Gastrocnemius medialis (tissue), 4 donors: ENCODE measurements around the gene AHCYL1. TPM values are rescaled to one million over a fixed set of nuclear protein-coding genes. Genes with fewer than 3 reads are reported as not detected.
A peak's percentile ranks its signal among the peaks of the same experiment; 100 is the strongest.

Source experiments
- ATAC-seq, 2 donors: fragments of 150-250 bp; one replicate each; pipeline ENCODE4 v1.9.1; 2016
- DNase-seq, 2 donors: peaks; one replicate each; pipeline ENCODE4 v3.0.0-alpha.2; 2019
- H3K27ac ChIP-seq, 4 donors: fragments of 200-600 bp; sonication (generic); 1 replicate in 1 of 4; 2 replicates in 3 of 4; pipeline ENCODE4 v1.5.1; 2016 to 2018; ENCODE audit warnings: mild to moderate bottlenecking in 2 of 4, moderate library complexity in 1 of 4
- H3K27me3 ChIP-seq, 3 donors: fragments of 200-600 bp; sonication (generic) in 2 of 3; 1 replicate in 1 of 3; 2 replicates in 2 of 3; pipeline versions ENCODE4 v1.5.1 to v1.6.0; 2016 to 2019; ENCODE audit warnings: mild to moderate bottlenecking in 1 of 3, moderate library complexity in 1 of 3
- H3K36me3 ChIP-seq, 2 donors: fragments of 200-600 bp; sonication (generic) in 1 of 2; one replicate each; pipeline ENCODE4 v1.5.1; 2017 to 2018
- H3K4me1 ChIP-seq, 2 donors: fragments of 200-600 bp; sonication (generic) in 1 of 2; one replicate each; pipeline ENCODE4 v1.5.1; 2016 to 2017; ENCODE audit warnings: mild to moderate bottlenecking in 2 of 2
- H3K4me3 ChIP-seq, 4 donors: fragments of 200-600 bp; sonication (generic) in 3 of 4; 1 replicate in 1 of 4; 2 replicates in 3 of 4; pipeline ENCODE4 v1.5.1; 2016 to 2019; ENCODE audit warnings: mild to moderate bottlenecking in 2 of 4
- H3K9me3 ChIP-seq, 3 donors: fragments of 200-600 bp; sonication (generic) in 2 of 3; 1 replicate in 1 of 3; 2 replicates in 2 of 3; pipeline ENCODE4 v1.5.1; 2016 to 2019
- CTCF ChIP-seq, 5 experiments: fragments of 450-650 bp in 3 of 5; fragments of 200-600 bp in 2 of 5; sonication (generic) in 2 of 5; IDR thresholded peaks in 4 of 5; conservative IDR thresholded peaks in 1 of 5; 1 replicate in 4 of 5; 2 replicates in 1 of 5; pipeline ENCODE4 v1.5.1; 2016 to 2019; ENCODE audit warnings: antibody characterized with exemption in 5 of 5, mild to moderate bottlenecking in 3 of 5, moderate library complexity in 3 of 5
- POLR2A ChIP-seq, 2 donors: fragments of 450-650 bp; IDR thresholded peaks; one replicate each; pipeline ENCODE4 v1.6.1; 2017; ENCODE audit warnings: antibody characterized with exemption in 2 of 2, mild to moderate bottlenecking in 2 of 2, moderate library complexity in 2 of 2
- in situ Hi-C, 4 donors: fragments of 200-750 bp; cut with MboI; loops; one replicate each; pipeline versions ENCODE4 v1.15.0 to v1.8.0; 2017; ENCODE audit warnings: low sequenced_read_pairs in 4 of 4
- intact Hi-C: fragments of 100-400 bp; cut with DNase I; formaldehyde crosslinking; loops from one replicate; pipeline ENCODE4 v1.15.1; 2023; ENCODE audit warnings: low total_unique reads
- total RNA-seq, 4 donors: library from RNA; depleted of rRNA; stranded (reverse); fragments of >200 nt; gene quantifications; one replicate each; pipeline versions ENCODE4 v1.1.0 to v1.2.3, GENCODE V29; 2016

The AHCYL1 gene
- total RNA-seq, 4 donors from 2014 or later, result 42.3 to 109 (median 69.6) TPM

DNA sequence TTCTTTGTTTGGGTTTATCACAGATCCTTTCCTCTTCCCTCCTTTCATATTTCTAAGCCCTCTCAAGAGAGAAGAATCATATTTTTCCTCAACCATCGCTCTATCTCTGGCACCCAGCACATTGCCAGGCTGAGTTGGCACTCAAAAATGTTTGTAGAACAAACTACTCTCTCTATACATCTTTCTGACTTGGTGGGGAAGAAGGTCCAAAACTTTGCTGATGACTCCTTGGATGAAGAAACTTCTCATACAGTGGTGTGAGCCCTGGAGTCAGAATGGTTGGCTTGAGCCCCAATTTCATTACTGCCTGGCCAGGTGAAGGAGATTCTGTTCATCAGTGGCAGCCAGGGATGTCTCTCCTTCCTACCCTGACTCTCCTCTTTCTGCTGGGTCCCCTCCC lies 74.0 kb downstream of the AHCYL1 start:
- H3K9me3 ChIP-seq, result no peaks in the 10 kb centered on the region
- no peak for TF ChIP-seq CTCF (IDR thresholded peaks at IDR 0.05 in 4 of 5, conservative IDR thresholded peaks at IDR 0.05 in 1 of 5)
- TF ChIP-seq POLR2A (IDR thresholded peaks at IDR 0.05), result no peak
- H3K4me1 ChIP-seq, result peaks cover 0 to 4% of the 10 kb centered on the region in 2 donors
- no peak overlapping the region for H3K4me3 ChIP-seq
- no peaks in the 10 kb centered on the region for H3K27me3 ChIP-seq
- no peak for ATAC-seq
- no peak for DNase-seq
- peaks cover 0 to 37% of the 10 kb centered on the region in 2 donors for H3K36me3 ChIP-seq
- intact Hi-C loops, result no loop called here
- H3K27ac ChIP-seq, result no peak overlapping the region
- in situ Hi-C loops, result loop anchor here in 2 of 4 donors (10.0 kb wide), 1 partner anchor 46 kb away; no protein-coding TSS in a partner anchor

DNA sequence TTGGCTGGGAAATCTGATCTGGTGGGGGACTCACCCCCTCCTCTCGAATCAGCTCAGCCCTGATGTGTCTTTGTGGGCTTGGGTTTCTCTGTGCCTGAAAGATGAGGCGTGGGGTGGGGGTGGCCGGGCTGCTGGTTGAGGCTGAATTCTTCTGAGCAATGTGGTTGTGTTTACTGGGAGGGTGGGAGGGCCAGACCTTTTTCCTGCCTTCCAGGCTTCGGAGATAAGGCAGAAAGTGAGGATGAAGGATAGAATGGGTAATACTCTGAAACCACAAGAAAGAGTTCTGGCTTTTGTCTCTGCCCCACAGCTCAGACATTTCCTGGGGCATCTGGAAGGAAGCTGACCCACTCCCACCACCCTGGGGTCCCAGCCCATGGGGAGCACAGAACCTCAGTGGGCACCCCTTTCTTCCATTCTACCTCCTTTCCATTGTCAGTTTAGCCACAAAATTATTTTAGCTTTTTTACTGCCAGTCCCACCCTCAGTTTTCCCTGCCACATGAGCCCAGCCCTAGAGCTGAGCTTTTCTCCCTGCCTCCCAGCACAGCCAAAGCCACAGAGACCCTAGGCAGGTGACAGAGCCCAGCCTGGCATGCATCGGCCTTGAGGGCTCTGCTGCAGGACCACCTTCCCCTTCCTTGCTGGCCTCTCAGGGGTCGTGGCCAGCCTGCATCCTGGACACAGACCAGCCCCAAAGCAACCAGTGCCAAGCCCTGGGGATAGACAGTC lies 74.7 kb downstream of the AHCYL1 start:
- Histone ChIP-seq H3K27ac (no peak overlapping the region), H3K36me3 (peaks cover 0 to 30% of the 10 kb centered on the region in 2 donors), H3K9me3 (no peaks in the 10 kb centered on the region), H3K4me1 (peaks cover 0 to under 1% of the 10 kb centered on the region in 2 donors), H3K4me3 (no peak overlapping the region), H3K27me3 (no peaks in the 10 kb centered on the region)
- in situ Hi-C loops, result loop anchor here in 2 of 4 donors (10.0 kb wide), 1 partner anchor 46 kb away; no protein-coding TSS in a partner anchor
- ATAC-seq (no peak), DNase-seq (no peak)
- TF ChIP-seq POLR2A (IDR thresholded peaks at IDR 0.05), result no peak
- no peak for TF ChIP-seq CTCF (IDR thresholded peaks at IDR 0.05 in 4 of 5, conservative IDR thresholded peaks at IDR 0.05 in 1 of 5)
- intact Hi-C loops, result no loop called here

DNA sequence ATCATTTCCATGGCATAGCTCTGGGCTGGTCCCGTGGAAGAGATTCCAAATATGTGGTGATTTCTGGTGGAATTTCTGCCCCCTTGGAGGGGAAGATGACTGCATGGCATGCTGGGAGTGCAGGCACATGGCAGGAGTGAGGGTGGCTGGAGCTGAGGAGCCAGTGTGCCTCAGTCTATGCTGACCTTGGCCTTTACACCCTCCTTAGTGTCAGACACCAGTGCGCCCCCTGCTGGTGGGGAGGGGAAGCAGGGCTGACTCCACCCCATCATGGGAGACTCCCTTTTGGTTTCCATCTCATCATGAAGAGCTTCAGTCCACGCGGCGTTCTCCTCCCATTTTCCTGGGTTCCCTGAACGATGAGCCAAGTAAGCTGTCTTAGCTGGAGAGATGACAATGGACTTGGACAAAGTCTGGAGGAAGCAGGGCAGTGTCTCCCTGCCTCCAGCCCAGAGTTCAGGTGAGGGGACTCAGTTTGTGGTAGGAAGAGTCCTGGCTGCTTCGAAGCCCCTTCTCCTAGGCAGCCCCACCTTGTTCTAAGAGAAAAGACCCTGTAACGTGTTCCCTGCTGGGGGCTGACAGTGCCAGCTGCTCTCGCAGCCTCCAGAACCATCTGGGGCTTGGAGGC lies 75.6 kb downstream of the AHCYL1 start:
- no peak overlapping the region for H3K4me3 ChIP-seq
- TF ChIP-seq CTCF (IDR thresholded peaks at IDR 0.05 in 4 of 5, conservative IDR thresholded peaks at IDR 0.05 in 1 of 5) (peak; percentile 18 to 72 (median 50)), POLR2A (IDR thresholded peaks at IDR 0.05) (no peak)
- in situ Hi-C loops, result no loop called here
- H3K4me1 ChIP-seq, result no peaks in the 10 kb centered on the region
- H3K27ac ChIP-seq, result no peak overlapping the region
- intact Hi-C loops, result no loop called here
- H3K36me3 ChIP-seq, result peaks cover 0 to 21% of the 10 kb centered on the region in 2 donors
- ATAC-seq (no peak), DNase-seq (peak in 1 of 2 donors; percentile 25)
- no peaks in the 10 kb centered on the region for H3K27me3 ChIP-seq
- H3K9me3 ChIP-seq, result no peaks in the 10 kb centered on the region

GRCh38 chr1:110060662-110061060 lies 76.1 kb downstream of the AHCYL1 start:
- intact Hi-C loops (no loop called here), in situ Hi-C loops (no loop called here)
- no peaks in the 10 kb centered on the region for H3K9me3 ChIP-seq
- H3K4me1 ChIP-seq, result no peaks in the 10 kb centered on the region
- no peak for TF ChIP-seq POLR2A (IDR thresholded peaks at IDR 0.05)
- no peak for TF ChIP-seq CTCF (IDR thresholded peaks at IDR 0.05 in 4 of 5, conservative IDR thresholded peaks at IDR 0.05 in 1 of 5)
- DNase-seq, result no peak
- peaks cover 0 to under 1% (median 0%) of the 10 kb centered on the region in 3 donors for H3K27me3 ChIP-seq
- no peak for ATAC-seq
- no peak overlapping the region for H3K27ac ChIP-seq
- peaks cover 0 to 16% of the 10 kb centered on the region in 2 donors for H3K36me3 ChIP-seq
- H3K4me3 ChIP-seq, result no peak overlapping the region
